Calu3 (cell line): ENCODE data around the gene RORB. TPM values are rescaled to one million over a fixed set of nuclear protein-coding genes. Genes with fewer than 3 reads are reported as not detected.
A peak's percentile ranks its signal among the peaks of the same experiment; 100 is the strongest.

ENCODE experiments used
- BruUV-seq: library from RNA; stranded (reverse); fragments of 400-500 nt; replicated peaks from 2 replicates; lab custom pipeline; 2021; lab: Mats Ljungman, UMichigan
- CTCF ChIA-PET: fragments of 300-600 bp; sonication (Branson Sonifier 250); formaldehyde crosslinking; loops from one replicate; lab custom pipeline; 2022; ENCODE audit warnings: antibody characterized with exemption; lab: Charles Lee
- DNase-seq: peaks from one replicate; pipeline ENCODE4 v3.0.0; 2022
- H3K27ac Mint-ChIP-seq: one replicate; pipeline ENCODE4 v1.8.0; 2022; ENCODE audit warnings: mixed read lengths; ENCODE audit not compliant: unreplicated experiment
- H3K27me3 Mint-ChIP-seq: one replicate; pipeline ENCODE4 v1.8.0; 2022; ENCODE audit warnings: mixed read lengths; ENCODE audit not compliant: unreplicated experiment
- H3K36me3 Mint-ChIP-seq: one replicate; pipeline ENCODE4 v1.8.0; 2022; ENCODE audit warnings: mild to moderate bottlenecking, moderate library complexity, mixed read lengths; ENCODE audit not compliant: insufficient read depth, unreplicated experiment
- H3K4me1 Mint-ChIP-seq: one replicate; pipeline ENCODE4 v1.8.0; 2022; ENCODE audit warnings: mild to moderate bottlenecking, low read depth, mixed read lengths; ENCODE audit not compliant: unreplicated experiment
- H3K4me3 Mint-ChIP-seq: one replicate; pipeline ENCODE4 v1.8.0; 2022; ENCODE audit warnings: mild to moderate bottlenecking, low read depth, moderate library complexity, mixed read lengths; ENCODE audit not compliant: unreplicated experiment
- H3K9me3 Mint-ChIP-seq: one replicate; pipeline ENCODE4 v1.8.0; 2022; ENCODE audit warnings: low read depth, mixed read lengths; ENCODE audit not compliant: unreplicated experiment
- intact Hi-C: fragments of 100-400 bp; cut with micrococcal nuclease; formaldehyde crosslinking; loops from one replicate; pipeline ENCODE4 v1.10.0; 2022; ENCODE audit not compliant: unreplicated experiment
- total RNA-seq: library from RNA; stranded (reverse); gene quantifications from 2 replicates; pipeline ENCODE4 v1.2.3, GENCODE V29; 2022
- TF ChIP-seq, protein P1 (sequence below): fragments of 200-600 bp; IDR thresholded peaks from one replicate; pipeline ENCODE4 v1.8.0; 2022; ENCODE audit warnings: antibody characterized with exemption; ENCODE audit not compliant: unreplicated experiment

RORB gene
- total RNA-seq, 1 experiment from 2014 or later, result not detected

DNA sequence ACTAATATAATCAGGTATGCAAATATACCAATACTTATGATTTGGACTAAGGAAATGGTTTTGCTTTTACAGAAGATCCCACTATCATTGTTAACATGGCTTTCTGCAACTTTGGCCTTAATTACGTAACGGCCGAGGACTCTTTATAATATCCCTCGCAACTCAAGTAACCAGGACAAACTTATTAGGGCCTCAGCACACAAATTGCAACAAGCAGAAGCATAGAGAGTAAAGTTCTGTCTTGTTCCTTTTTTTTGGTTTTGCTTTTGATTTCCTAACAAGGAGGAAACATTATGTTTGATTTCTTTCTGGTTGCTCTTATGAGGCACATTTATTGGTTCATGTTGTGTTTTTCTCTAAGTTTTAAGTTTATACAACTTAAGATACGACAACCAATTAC lies 60.4 kb downstream of the RORB start:
- intact Hi-C loops, result no loop called here
- TF ChIP-seq, protein P1, sequence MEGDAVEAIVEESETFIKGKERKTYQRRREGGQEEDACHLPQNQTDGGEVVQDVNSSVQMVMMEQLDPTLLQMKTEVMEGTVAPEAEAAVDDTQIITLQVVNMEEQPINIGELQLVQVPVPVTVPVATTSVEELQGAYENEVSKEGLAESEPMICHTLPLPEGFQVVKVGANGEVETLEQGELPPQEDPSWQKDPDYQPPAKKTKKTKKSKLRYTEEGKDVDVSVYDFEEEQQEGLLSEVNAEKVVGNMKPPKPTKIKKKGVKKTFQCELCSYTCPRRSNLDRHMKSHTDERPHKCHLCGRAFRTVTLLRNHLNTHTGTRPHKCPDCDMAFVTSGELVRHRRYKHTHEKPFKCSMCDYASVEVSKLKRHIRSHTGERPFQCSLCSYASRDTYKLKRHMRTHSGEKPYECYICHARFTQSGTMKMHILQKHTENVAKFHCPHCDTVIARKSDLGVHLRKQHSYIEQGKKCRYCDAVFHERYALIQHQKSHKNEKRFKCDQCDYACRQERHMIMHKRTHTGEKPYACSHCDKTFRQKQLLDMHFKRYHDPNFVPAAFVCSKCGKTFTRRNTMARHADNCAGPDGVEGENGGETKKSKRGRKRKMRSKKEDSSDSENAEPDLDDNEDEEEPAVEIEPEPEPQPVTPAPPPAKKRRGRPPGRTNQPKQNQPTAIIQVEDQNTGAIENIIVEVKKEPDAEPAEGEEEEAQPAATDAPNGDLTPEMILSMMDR, result no peak
- no peaks in the 10 kb centered on the region for H3K36me3 Mint-ChIP-seq
- no peaks in the 10 kb centered on the region for H3K9me3 Mint-ChIP-seq
- CTCF ChIA-PET, result no interaction called here
- no peaks in the 10 kb centered on the region for H3K27me3 Mint-ChIP-seq
- BruUV-seq, result no TSS peak
- H3K4me1 Mint-ChIP-seq, result peaks cover 9% of the 10 kb centered on the region
- DNase-seq, result no peak
- H3K27ac Mint-ChIP-seq, result no peak overlapping the region
- H3K4me3 Mint-ChIP-seq, result no peak overlapping the region

DNA sequence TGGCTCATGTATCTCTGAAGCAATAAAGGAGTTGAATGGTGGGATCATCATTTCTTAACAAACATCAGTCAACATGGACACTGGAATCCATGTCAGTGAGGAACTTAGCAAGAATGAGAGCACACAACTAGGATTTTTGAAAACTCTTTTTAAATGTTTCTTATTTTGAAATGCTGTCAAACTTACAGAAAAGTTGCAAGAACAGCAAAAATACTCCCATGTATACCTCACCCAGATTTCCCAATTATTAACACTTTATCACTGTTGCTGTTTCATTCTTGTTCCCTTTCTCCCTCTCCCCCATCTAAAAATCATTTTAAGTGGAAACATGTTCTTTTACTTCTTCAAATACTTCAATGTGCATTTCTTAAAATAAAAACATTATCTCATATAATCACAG lies 65.5 kb downstream of the RORB start:
- Mint-ChIP-seq H3K9me3 (no peaks in the 10 kb centered on the region), H3K4me3 (no peak overlapping the region), H3K36me3 (no peaks in the 10 kb centered on the region), H3K4me1 (no peaks in the 10 kb centered on the region), H3K27me3 (no peaks in the 10 kb centered on the region), H3K27ac (no peak overlapping the region)
- CTCF ChIA-PET, result no interaction called here
- TF ChIP-seq, protein P1, result no peak
- no TSS peak for BruUV-seq
- DNase-seq, result no peak
- intact Hi-C loops, result no loop called here

DNA sequence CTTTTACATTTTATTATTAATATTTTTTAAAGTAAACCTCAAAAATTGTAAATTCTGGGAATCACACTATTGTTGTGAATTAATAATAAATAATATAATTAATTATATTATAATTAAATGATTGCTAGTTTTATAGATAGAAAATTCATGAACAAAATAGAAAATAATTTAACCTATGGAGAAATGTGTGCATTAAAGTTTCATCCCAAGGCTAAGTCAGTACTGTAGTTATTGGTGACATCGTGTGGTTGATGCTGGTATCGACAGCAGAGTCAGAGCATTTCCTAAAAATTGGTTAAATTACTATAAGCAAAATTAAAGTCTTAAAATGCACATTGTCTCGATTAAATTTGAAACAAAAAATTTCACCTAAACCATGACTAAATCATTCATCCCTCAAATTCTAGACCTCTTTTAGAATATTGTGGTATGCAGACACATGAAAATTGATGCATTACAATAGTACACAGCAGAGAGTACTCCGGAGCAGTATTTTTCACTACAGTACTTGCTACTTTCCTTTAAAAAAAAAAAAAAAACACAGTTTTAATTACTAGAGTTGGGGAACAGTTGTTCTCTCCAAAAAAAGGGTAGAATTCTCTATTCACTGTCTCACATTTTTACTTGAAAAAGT lies 73.9 kb downstream of the RORB start:
- peak; percentile 8 for DNase-seq
- no peak overlapping the region for H3K4me3 Mint-ChIP-seq
- no peaks in the 10 kb centered on the region for H3K9me3 Mint-ChIP-seq
- no peaks in the 10 kb centered on the region for H3K36me3 Mint-ChIP-seq
- intact Hi-C loops, result loop anchor here (2.0 to 5.0 kb wide), 2 partner anchors 888 to 1369 kb away; no protein-coding TSS in a partner anchor
- TF ChIP-seq, protein P1, result no peak
- CTCF ChIA-PET, result no interaction called here
- BruUV-seq, result no TSS peak
- H3K27me3 Mint-ChIP-seq, result no peaks in the 10 kb centered on the region
- no peak overlapping the region for H3K27ac Mint-ChIP-seq
- no peaks in the 10 kb centered on the region for H3K4me1 Mint-ChIP-seq

DNA sequence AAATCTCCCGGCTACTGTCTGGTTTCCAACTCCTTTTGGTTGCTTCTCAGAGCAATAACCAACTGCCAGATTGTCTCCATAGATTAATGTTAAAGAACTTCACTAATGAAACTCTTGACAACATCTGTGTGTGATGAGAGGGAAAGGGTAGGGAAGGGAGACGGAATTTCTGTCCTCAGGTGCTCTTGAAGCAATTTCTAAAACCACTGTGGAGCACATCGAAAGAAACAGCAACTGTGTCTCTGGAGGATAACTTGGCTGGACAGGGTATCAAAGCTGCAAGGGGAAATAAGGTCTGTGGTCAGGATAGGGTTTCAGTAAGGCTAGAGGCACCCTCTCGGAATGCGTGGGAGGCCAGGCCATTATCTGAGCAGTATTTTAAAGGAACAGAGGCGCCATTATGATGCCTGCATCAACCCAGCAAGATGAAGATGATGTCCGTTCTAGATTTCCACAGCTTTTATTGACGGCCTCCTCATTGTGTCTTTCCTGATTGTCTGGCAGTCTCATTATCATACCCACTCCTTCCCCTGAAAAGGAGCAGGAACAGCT lies 76.6 kb downstream of the RORB start:
- Mint-ChIP-seq H3K4me3 (no peak overlapping the region), H3K9me3 (no peaks in the 10 kb centered on the region), H3K27me3 (peaks cover 11% of the 10 kb centered on the region), H3K36me3 (no peaks in the 10 kb centered on the region), H3K4me1 (no peaks in the 10 kb centered on the region), H3K27ac (no peak overlapping the region)
- CTCF ChIA-PET, result no interaction called here
- BruUV-seq, result no TSS peak
- no peak for DNase-seq
- intact Hi-C loops, result loop anchor here (5.0 kb wide), 1 partner anchor 1371 kb away; no protein-coding TSS in a partner anchor
- TF ChIP-seq, protein P1, result no peak
